Kidney (tissue), 14 donors: ENCODE results near the gene SMAD3. TPM values are rescaled to one million over a fixed set of nuclear protein-coding genes. Genes with fewer than 3 reads are reported as not detected.
A peak's percentile ranks its signal among the peaks of the same experiment; 100 is the strongest.

ENCODE experiments used
- DNase-seq, 5 donors: peaks; one replicate each; pipeline ENCODE4 v3.0.0-alpha.2; 2013 to 2020
- FAIRE-seq: peaks from 2 replicates; lab custom pipeline; 2012; peaks lifted over from hg19 to GRCh38; lab: Jason Lieb, UNC
- H3K27ac ChIP-seq, 2 donors: one replicate each; pipeline ENCODE4 v1.7.0; 2013; ENCODE audit warnings: low read depth in 2 of 2, low read length in 2 of 2, inconsistent platforms in 1 of 2
- H3K27me3 ChIP-seq: one replicate; pipeline ENCODE4 v1.7.1; 2013; ENCODE audit warnings: low read length, inconsistent platforms; ENCODE audit not compliant: control insufficient read depth, insufficient read depth
- H3K36me3 ChIP-seq, 3 donors: one replicate each; pipeline versions ENCODE4 v1.7.0 to v1.7.1; 2013; ENCODE audit warnings: low read length in 3 of 3, control low read depth in 1 of 3, inconsistent platforms in 1 of 3; ENCODE audit not compliant: insufficient read depth in 3 of 3, control insufficient read depth in 2 of 3
- H3K4me1 ChIP-seq, 3 donors: one replicate each; pipeline versions ENCODE4 v1.7.0 to v1.7.1; 2013; ENCODE audit warnings: low read length in 3 of 3, inconsistent platforms in 1 of 3, low read depth in 1 of 3; ENCODE audit not compliant: control insufficient read depth in 2 of 3, insufficient read depth in 2 of 3
- H3K4me3 ChIP-seq, 3 donors: one replicate each; pipeline versions ENCODE4 v1.7.0 to v1.8.1; 2013; ENCODE audit warnings: low read length in 3 of 3, control low read depth in 1 of 3, inconsistent platforms in 1 of 3
- H3K9ac ChIP-seq, 3 donors: one replicate each; pipeline versions ENCODE4 v1.7.0 to v1.7.1; 2013; ENCODE audit warnings: low read length in 3 of 3, control low read depth in 1 of 3, inconsistent platforms in 1 of 3
- H3K9me3 ChIP-seq, 3 donors: one replicate each; pipeline versions ENCODE4 v1.7.0 to v1.7.1; 2013; ENCODE audit warnings: low read length in 3 of 3, control low read depth in 1 of 3, inconsistent platforms in 1 of 3; ENCODE audit not compliant: control insufficient read depth in 2 of 3, insufficient read depth in 1 of 3
- CTCF ChIP-seq: IDR thresholded peaks from 3 replicates; pipeline ENCODE4 v1.5.1; 2012; ENCODE audit warnings: mild to moderate bottlenecking, moderate library complexity, borderline replicate concordance; ENCODE audit not compliant: insufficient read depth; ENCODE audit errors: extremely low read depth
- intact Hi-C: fragments of 100-400 bp; cut with DNase I; formaldehyde crosslinking; loops from one replicate; pipeline ENCODE4 v1.11.1; 2022
- polyA plus RNA-seq: library from polyadenylated mRNA; stranded (reverse); fragments of 350-450 nt; fragmentation: Illumina TruSeq; extraction: RNeasy Lipid Tissue Mini Kit (QIAGEN cat#74804); gene quantifications from one replicate; pipeline ENCODE4 v1.2.3, GENCODE V29; 2014; ENCODE audit warnings: low read depth, low replicate concordance; ENCODE audit not compliant: insufficient read depth
- total RNA-seq: library from RNA; stranded (reverse); fragmentation: NEBNext Ultra II Directional; extraction: Animal tissue kit (Norgen Biotek cat#: 25700); gene quantifications from one replicate; pipeline ENCODE4 v1.2.1, GENCODE V29; 2021
- donor health status: control.
- donor health status: control.
- donor health status: control.
- donor health status: control.
- donor health status: control.
- donor health status: DM: yes; HTN: yes; CAD: no.
- donor health status: Normal renal cell carcinoma (clear cell type).

SMAD3 gene
- total and polyA plus RNA-seq, 2 donors from 2014 or later, result 10.1 to 58.2 TPM

GRCh38 chr15:67158367-67158766 is 93.0 kb downstream of the SMAD3 start:
- no peak for FAIRE-seq
- H3K4me1 ChIP-seq, result peaks cover 0 to 11% (median 7%) of the 10 kb centered on the region in 3 donors
- no peaks in the 10 kb centered on the region for H3K9me3 ChIP-seq
- intact Hi-C loops, result no loop called here
- no peaks in the 10 kb centered on the region for H3K27me3 ChIP-seq
- H3K4me3 ChIP-seq, result no peak overlapping the region
- no peak for TF ChIP-seq CTCF
- no peak for DNase-seq
- no peak overlapping the region for H3K27ac ChIP-seq
- no peaks in the 10 kb centered on the region for H3K36me3 ChIP-seq
- no peak overlapping the region for H3K9ac ChIP-seq

- Histone ChIP-seq H3K27ac (no peak overlapping the region), H3K27me3 (no peaks in the 10 kb centered on the region), H3K4me1 (peaks cover 0 to 14% (median 7%) of the 10 kb centered on the region in 3 donors), H3K36me3 (peaks cover 0 to 9% (median 6%) of the 10 kb centered on the region in 3 donors), H3K9me3 (no peaks in the 10 kb centered on the region), H3K4me3 (no peak overlapping the region), H3K9ac (no peak overlapping the region)
- DNase-seq (no peak), FAIRE-seq (no peak)
- intact Hi-C loops, result no loop called here
- no peak for TF ChIP-seq CTCF
Observed at GRCh38 chr15:67161412-67161811, 96.0 kb downstream of the SMAD3 start.

GRCh38 chr15:67161881-67162280 is 96.5 kb downstream of the SMAD3 start:
- no peaks in the 10 kb centered on the region for H3K9me3 ChIP-seq
- H3K27me3 ChIP-seq, result no peaks in the 10 kb centered on the region
- intact Hi-C loops, result no loop called here
- FAIRE-seq (no peak), DNase-seq (no peak)
- TF ChIP-seq CTCF, result no peak
- H3K27ac ChIP-seq, result no peak overlapping the region
- H3K9ac ChIP-seq, result no peak overlapping the region
- H3K4me3 ChIP-seq, result no peak overlapping the region
- peaks cover 0 to 14% (median 7%) of the 10 kb centered on the region in 3 donors for H3K4me1 ChIP-seq
- H3K36me3 ChIP-seq, result peaks cover 0 to 14% (median 10%) of the 10 kb centered on the region in 3 donors

GRCh38 chr15:67163180-67163579 is 97.8 kb downstream of the SMAD3 start:
- FAIRE-seq (no peak), DNase-seq (peak in 1 of 5 donors; percentile 21)
- Histone ChIP-seq H3K27ac (no peak overlapping the region), H3K4me3 (no peak overlapping the region), H3K9ac (no peak overlapping the region), H3K9me3 (no peaks in the 10 kb centered on the region), H3K36me3 (peaks cover 0 to 21% (median 11%) of the 10 kb centered on the region in 3 donors), H3K27me3 (no peaks in the 10 kb centered on the region), H3K4me1 (peaks cover 0 to 13% (median 4%) of the 10 kb centered on the region in 3 donors)
- no peak for TF ChIP-seq CTCF
- intact Hi-C loops, result no loop called here
